Fibroblast of skin of left biceps (primary cell): ENCODE measurements around the gene ITLN1.

Source experiments
- DNase-seq, 2 experiments: peaks; one replicate each; pipeline ENCODE4 v3.0.0-alpha.2; 2013; ENCODE audit warnings: low read depth in 2 of 2

Gene ITLN1

GRCh38 chr1:160858507-160858906 lies 26.5 kb downstream of the ITLN1 start:
- no peak for DNase-seq

- DNase-seq, result no peak
Measured at GRCh38 chr1:160858097-160858496, 26.9 kb downstream of the ITLN1 start.

- no peak for DNase-seq
Measured at GRCh38 chr1:160855181-160855981, 29.6 kb downstream of the ITLN1 start.

- DNase-seq, result no peak
Measured at GRCh38 chr1:160853754-160854153, 31.2 kb downstream of the ITLN1 start.

GRCh38 chr1:160853014-160853413 lies 32.0 kb downstream of the ITLN1 start:
- no peak for DNase-seq

- no peak for DNase-seq
Measured at GRCh38 chr1:160850993-160851392, 34.0 kb downstream of the ITLN1 start.

GRCh38 chr1:160850541-160850940 lies 34.4 kb downstream of the ITLN1 start:
- DNase-seq, result no peak

- no peak for DNase-seq
Measured at GRCh38 chr1:160846281-160846680, 38.7 kb downstream of the ITLN1 start.

GRCh38 chr1:160844447-160845232 lies 40.3 kb downstream of the ITLN1 start:
- DNase-seq, result no peak

GRCh38 chr1:160841079-160841478 lies 43.9 kb downstream of the ITLN1 start:
- no peak for DNase-seq

- no peak for DNase-seq
Measured at GRCh38 chr1:160839746-160840145, 45.2 kb downstream of the ITLN1 start.

GRCh38 chr1:160838888-160839287 lies 46.1 kb downstream of the ITLN1 start:
- DNase-seq, result no peak

GRCh38 chr1:160837558-160838205 lies 47.3 kb downstream of the ITLN1 start:
- no peak for DNase-seq

GRCh38 chr1:160836981-160837557 lies 47.9 kb downstream of the ITLN1 start:
- no peak for DNase-seq

GRCh38 chr1:160836561-160836960 lies 48.4 kb downstream of the ITLN1 start:
- DNase-seq, result no peak

- no peak for DNase-seq
Measured at GRCh38 chr1:160835751-160836150, 49.2 kb downstream of the ITLN1 start.

- no peak for DNase-seq
Measured at GRCh38 chr1:160834945-160835565, 49.9 kb downstream of the ITLN1 start.

- no peak for DNase-seq
Measured at GRCh38 chr1:160830321-160831153, 54.4 kb downstream of the ITLN1 start.

GRCh38 chr1:160829766-160830165 lies 55.2 kb downstream of the ITLN1 start:
- no peak for DNase-seq

GRCh38 chr1:160827418-160827817 lies 57.6 kb downstream of the ITLN1 start:
- no peak for DNase-seq

- no peak for DNase-seq
Measured at GRCh38 chr1:160826546-160826945, 58.4 kb downstream of the ITLN1 start.
